ENCODE results near the gene CD19.

The CD19 gene

GRCh38 chr16:28983644-28984043 lies 51.9 kb downstream of the CD19 start:
- DNase-seq = no peak

GRCh38 chr16:28984091-28984490 lies 52.3 kb downstream of the CD19 start:
- no peak for DNase-seq

- no peak for DNase-seq
These were observed 52.9 kb downstream of the CD19 start, which contains the start of gene LAT for GRCh38 chr16:28984619-28985135. LAT (plus strand) TSS chr16:28985052; CDS start chr16:28985418, 366 bp downstream.

- DNase-seq = no peak
These were observed 53.7 kb downstream of the CD19 start for GRCh38 chr16:28985211-28986041.

GRCh38 chr16:28986046-28986445 lies 54.3 kb downstream of the CD19 start:
- no peak for DNase-seq

- DNase-seq = no peak
These were observed 54.7 kb downstream of the CD19 start for GRCh38 chr16:28986492-28986891.

- DNase-seq = no peak
These were observed 55.5 kb downstream of the CD19 start for GRCh38 chr16:28987170-28987853.
